Stimulated activated CD8-positive, alpha-beta memory T cell treated with anti-CD3 and anti-CD28 coated beads, Interleukin-12 subunit alpha, Interleukin-12 subunit beta, amount 100 ng/mL, for 1 hour (primary cell): ENCODE data around the gene FBXL22.
A peak's percentile ranks its signal among the peaks of the same experiment; 100 is the strongest.

Experiments
- DNase-seq: peaks from one replicate; pipeline ENCODE4 v3.0.0-alpha.2; 2020; ENCODE audit warnings: low read depth

The FBXL22 gene

DNA sequence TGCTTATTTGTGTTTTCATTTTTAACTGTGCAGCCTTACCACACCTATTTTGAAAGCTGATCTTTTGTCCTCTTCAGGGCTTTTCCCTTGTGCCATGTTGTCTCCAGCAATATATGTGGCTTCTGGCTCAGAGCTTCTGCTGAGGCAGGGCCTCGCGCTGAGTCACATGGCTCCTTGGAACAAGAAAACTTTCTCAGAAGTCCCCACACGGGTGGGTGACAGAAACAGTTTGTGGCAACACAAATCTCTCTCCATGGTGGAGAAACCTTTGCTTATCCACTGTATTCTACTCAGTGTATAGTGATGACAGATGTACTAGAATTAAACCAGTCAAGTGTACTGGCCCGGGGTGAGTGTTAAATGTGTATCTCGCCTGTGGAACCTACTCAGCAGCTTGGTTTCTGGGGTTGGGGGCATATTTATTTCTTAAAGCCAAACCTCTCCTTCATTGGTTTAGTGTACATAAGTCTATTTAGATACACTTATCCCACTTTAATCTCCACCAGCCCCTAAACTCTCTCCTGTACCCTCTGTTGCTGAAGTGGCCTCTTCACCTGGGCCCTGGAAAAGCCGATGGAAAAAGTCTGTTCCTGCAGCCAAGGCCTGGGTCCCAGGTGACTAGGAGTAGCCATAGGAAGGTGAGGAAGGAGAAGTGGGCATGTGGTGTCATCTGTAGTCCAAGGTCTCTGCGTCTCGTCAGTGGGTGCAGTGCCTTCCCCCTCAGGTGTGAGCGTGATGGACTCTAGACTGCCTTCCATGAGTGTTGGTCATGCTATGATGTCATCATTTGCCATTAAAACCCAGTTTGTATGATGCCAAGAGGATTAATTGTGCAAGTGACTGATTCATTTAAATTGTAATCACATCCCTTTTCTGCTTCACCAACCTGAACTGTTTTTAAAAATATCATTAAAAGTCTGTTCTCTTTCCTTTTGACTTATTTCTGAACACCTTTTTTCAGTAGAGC is 3.2 kb upstream of the FBXL22 start:
- DNase-seq = no peak

DNA sequence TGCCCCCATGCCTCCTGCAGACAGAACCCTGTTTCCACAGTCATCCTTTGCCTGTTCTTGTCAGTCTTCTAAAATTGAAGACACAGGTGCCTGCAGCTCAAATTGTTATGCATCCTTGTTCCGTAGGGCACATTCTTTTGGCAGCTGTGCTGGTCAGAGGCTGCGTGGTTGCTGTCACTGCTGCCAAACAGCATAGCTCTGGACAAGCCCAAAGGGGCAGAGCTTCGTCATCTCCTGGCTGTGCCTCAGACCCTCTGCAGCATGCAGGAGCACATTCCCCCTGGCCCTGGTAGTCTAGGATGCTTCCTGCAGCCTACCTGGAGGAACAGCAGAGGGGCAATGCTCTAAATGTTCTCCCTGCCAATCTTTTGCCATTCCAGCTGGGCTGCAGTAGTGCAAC is 2.1 kb upstream of the FBXL22 start:
- DNase-seq = no peak

GRCh38 chr15:63595688-63596087 is 1.5 kb upstream of the FBXL22 start:
- DNase-seq = no peak

DNA sequence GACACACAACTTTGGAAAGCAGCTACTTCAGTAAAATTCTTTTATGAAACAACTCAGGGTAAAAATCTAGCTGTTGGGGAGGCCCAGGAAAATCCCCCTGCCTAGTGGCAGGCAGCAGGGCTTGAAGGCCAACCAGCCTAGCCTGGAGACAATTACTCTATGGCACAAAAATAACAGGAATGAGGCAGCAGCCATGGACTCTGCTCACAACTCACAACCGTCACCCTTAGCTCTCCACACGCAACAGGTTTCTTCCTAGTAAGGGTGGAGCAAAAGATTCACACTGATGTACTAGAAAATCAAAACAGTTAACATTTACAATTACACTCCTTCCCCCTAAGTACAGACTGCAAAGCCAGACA is 530 bp upstream of the FBXL22 start:
- no peak for DNase-seq

GRCh38 chr15:63597821-63598220 is 634 bp downstream of the FBXL22 start:
- no peak for DNase-seq

DNA sequence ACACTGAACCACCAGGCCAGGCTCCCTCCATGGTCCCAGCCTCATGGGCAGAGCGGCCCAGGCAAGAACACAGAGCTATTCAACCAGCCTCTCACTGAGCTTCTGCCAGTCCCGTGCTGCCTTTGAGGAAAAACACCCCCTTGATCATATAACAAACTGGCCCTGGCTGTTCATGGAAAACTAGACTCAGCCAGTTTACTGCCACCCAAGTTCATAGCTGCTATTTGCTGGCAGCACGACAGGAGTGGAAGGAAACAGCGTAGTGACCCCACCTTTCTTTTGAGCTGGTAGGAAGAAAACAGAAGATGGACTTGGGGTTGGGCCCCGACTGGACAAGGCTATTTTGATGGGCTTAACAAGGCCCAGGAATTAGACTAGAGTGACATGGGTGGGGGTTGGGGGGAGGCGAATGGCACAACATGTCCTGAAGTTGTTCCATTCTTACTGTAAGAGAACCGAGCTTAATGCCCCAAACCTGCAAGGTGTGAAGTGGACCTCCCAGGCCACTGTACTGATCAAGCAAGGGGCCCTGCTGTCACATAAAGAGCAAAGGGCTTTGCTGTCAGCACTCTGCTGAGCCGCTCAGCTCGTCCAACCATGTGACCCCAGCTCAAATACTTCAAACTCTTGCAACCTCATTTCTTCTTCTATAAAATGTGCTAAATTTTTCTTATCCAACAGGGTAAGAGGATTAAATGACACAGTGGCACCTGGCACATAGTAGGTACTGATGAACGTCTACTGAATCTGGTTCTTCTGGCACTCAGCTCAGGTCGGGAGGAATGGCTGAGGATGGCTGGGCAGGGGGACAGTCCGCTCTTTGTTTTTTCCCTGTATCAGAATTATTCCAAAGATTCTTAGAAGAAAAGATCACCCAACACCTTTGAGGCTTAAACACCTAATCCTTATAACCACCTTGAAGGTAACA is 1.6 kb downstream of the FBXL22 start:
- no peak for DNase-seq

DNA sequence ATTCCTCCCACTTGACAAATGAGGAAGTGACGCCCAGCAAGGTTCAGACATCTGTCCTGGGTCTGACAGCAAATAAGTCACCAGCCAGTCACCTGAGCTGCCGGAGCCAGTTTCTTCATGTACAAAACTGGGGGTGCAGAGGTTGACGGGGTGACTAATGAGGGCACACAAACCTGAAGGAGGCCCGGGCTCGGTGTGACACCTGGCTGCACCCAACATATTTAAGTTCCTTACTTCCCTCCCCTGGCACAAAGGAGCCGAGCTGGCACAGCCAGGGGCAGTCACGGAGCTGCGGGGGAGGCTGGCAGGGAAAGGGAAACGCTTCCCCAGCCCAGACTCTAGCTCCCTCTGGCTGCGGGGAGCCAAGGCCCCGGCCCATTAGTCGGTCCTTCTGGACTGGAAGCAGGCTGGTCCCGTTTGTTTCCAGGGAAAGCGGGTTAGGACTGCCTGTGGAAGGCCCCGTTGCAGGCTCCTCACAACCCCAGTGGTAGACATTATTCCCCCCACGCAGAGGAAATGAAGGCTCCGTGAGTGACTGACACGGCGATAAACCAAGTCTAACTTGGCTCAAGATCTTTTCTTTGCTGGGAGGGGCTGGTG is 2.3 kb downstream of the FBXL22 start:
- DNase-seq = no peak

- DNase-seq = no peak
Observed at GRCh38 chr15:63600001-63600615, 2.9 kb downstream of the FBXL22 start.

DNA sequence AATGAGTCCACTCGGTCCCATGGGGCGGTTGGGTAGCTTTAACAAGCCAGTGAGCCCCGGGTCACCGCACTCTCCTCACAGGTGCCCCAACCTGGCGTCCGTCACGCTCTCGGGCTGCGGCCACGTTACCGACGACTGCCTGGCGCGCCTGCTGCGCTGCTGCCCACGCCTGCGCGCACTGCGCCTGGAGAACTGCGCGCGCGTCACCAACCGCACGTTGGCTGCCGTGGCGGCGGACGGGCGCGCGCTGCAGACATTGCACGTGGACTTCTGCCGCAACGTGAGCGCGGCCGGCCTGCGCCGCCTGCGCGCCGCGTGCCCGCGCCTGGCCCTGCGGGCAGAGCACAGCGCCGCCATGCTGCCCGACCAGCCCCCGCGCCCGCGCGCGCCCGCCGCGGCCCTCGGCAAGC is 3.4 kb downstream of the FBXL22 start:
- DNase-seq = peak; percentile 78

DNA sequence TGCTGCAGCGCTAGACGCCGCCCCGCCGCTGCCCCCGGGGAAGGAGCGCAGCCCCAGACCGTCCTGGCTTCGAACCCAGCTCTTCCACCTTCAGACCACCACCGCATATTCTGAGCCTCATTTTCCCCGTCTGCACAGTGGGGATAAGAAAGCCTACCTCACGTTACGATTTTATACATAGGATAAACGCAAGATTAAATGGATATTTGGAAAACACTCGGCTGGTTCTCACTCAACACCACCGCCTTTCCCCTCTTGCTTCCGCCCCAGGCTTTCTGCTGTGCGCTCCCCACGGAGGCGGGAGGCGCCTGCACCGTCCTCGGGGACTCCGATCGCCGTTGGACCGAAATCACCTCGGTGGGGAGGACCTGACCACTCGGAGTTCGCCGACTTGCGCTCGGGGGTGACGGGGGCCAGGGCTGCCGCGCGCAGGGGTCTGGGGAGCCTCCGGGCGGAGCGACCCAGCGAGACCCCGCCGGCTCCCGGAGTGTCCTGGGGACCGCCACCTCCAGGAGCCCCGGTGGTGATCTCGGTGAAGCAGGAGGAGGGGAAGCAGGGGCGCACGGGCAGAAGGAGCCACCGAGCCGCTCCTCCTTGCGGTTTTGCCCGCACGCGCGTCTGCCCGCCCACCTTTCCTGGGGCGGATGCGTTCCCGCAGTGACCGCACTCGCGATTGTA is 4.0 kb downstream of the FBXL22 start:
- DNase-seq = no peak

- no peak for DNase-seq
Observed at GRCh38 chr15:63601704-63602185, 4.6 kb downstream of the FBXL22 start.

- DNase-seq = no peak
Observed at GRCh38 chr15:63602595-63602994, 5.4 kb downstream of the FBXL22 start.

DNA sequence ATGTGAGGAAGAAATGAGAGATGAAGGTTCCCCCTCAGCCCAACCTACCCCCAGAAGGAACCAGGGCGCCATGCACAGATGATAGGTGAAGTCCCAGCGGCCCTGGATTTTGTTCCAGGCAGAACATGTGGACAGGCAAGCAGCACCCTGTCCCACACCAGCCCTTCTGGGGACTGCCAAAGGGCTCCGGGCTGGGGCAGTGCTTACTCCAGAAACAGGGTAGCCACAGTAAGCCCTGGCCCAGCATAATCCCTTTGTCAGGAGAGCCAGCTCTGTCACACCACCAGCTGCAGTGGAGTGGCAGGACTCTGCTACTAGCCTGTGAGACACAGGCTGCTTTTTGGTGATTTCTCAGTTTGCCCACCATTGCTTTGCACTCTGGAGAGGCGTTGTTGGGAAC is 6.3 kb downstream of the FBXL22 start:
- DNase-seq = no peak

- DNase-seq = no peak
Observed at GRCh38 chr15:63604281-63604680, 7.1 kb downstream of the FBXL22 start.

GRCh38 chr15:63605036-63605435 is 7.8 kb downstream of the FBXL22 start:
- no peak for DNase-seq

GRCh38 chr15:63605816-63606215 is 8.6 kb downstream of the FBXL22 start:
- DNase-seq = no peak

- no peak for DNase-seq
Observed at GRCh38 chr15:63606308-63606707, 9.1 kb downstream of the FBXL22 start.

GRCh38 chr15:63608989-63609388 is 11.8 kb downstream of the FBXL22 start:
- no peak for DNase-seq

DNA sequence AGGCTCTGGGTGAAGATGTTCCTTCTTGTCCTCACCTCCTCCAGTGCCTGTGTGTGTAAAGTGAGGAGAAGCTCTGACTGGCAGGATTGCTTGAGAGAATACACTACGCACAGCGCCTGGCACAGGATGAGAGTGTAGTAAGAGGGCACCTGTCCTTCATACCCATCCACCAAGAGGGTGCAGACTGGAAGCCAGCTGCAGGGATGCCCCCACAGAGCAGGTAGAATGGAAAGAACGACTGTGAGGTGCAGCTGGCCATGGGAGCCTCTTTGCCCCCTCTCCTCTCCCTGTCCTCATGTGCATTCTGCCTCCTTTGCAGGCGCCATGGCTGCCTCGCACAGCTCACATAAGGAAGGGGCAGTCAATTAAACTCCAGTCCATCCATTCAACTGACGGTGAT is 12.3 kb downstream of the FBXL22 start:
- DNase-seq = no peak

GRCh38 chr15:63610209-63610841 is 13.1 kb downstream of the FBXL22 start:
- peak; percentile 55 for DNase-seq

- no peak for DNase-seq
Observed at GRCh38 chr15:63611177-63611576, 14.0 kb downstream of the FBXL22 start.
